Adrenal gland (tissue), 12 donors: ENCODE results near the gene FRK. TPM values are rescaled to one million over a fixed set of nuclear protein-coding genes. Genes with fewer than 3 reads are reported as not detected.

ENCODE experiments used
- DNase-seq, 7 donors: peaks; one replicate each; pipeline ENCODE4 v3.0.0-alpha.2; 2019 to 2020
- H3K27ac ChIP-seq, 5 donors: fragments of 200-600 bp; sonication (generic) in 4 of 5; 1 replicate in 3 of 5; 2 replicates in 2 of 5; pipeline versions ENCODE4 v1.5.1 to v1.8.0; 2016 to 2020; ENCODE audit warnings: mild to moderate bottlenecking in 1 of 5
- H3K27me3 ChIP-seq: fragments of 200-600 bp; 2 replicates; pipeline ENCODE4 v1.8.0; 2021
- H3K36me3 ChIP-seq, 2 donors: fragments of 200-600 bp; replicated peaks in 1 of 2; 1 replicate in 1 of 2; 2 replicates in 1 of 2; pipeline versions ENCODE4 v1.5.1 to v1.8.0; 2018 to 2022
- H3K4me1 ChIP-seq, 2 donors: fragments of 200-600 bp; replicated peaks in 1 of 2; 1 replicate in 1 of 2; 2 replicates in 1 of 2; pipeline versions ENCODE4 v1.5.1 to v1.8.0; 2018 to 2021
- H3K4me3 ChIP-seq, 4 donors: fragments of 200-600 bp; sonication (generic) in 3 of 4; one replicate each; pipeline ENCODE4 v1.5.1; 2016 to 2018
- H3K9me3 ChIP-seq, 3 donors: fragments of 200-600 bp; sonication (generic) in 1 of 3; replicated peaks in 1 of 3; 1 replicate in 2 of 3; 2 replicates in 1 of 3; pipeline versions ENCODE4 v1.5.1 to v1.8.0; 2016 to 2021
- POLR2A ChIP-seq, 2 donors: fragments of 450-650 bp; IDR thresholded peaks; one replicate each; pipeline ENCODE4 v1.6.1; 2017; ENCODE audit warnings: antibody characterized with exemption in 2 of 2, mild to moderate bottlenecking in 2 of 2, moderate library complexity in 1 of 2
- WGBS, 4 donors: extraction: QIAGEN DNeasy Blood & Tissue Kit in 2 of 4; methylation state at CpG; one replicate each; pipeline versions ENCODE4 v1.1.5 to v1.1.7; 2013 to 2017; 5-methylcytosine and 5-hydroxymethylcytosine counted together
- intact Hi-C, 2 donors: fragments of 100-400 bp; cut with DNase I; formaldehyde crosslinking; loops; one replicate each; pipeline versions ENCODE4 v1.14.1 to v1.15.0; 2022 to 2023
- polyA plus RNA-seq, 3 donors: library from polyadenylated mRNA; stranded (reverse); fragments of 200-250 nt in 2 of 3; fragments of 350-450 nt in 1 of 3; fragmentation: Illumina TruSeq in 1 of 3; extraction: RNeasy Lipid Tissue Mini Kit (QIAGEN cat#74804) in 1 of 3; gene quantifications; one replicate each; pipeline ENCODE4 v1.2.3, GENCODE V29; 2013 to 2014
- total RNA-seq, 9 donors: library from RNA; depleted of rRNA in 4 of 9; stranded (reverse); fragments of >200 nt in 4 of 9; fragments of 120-200 nt in 1 of 9; fragmentation: NEBNext Ultra II Directional in 1 of 9; extraction: Animal tissue kit (Norgen Biotek cat#: 25700) in 1 of 9; gene quantifications; one replicate each; pipeline versions ENCODE4 v1.1.0 to v1.2.4, GENCODE V29; 2013 to 2023
- TF ChIP-seq, protein P1 (sequence below), 6 experiments: fragments of 450-650 bp in 4 of 6; fragments of 200-600 bp in 2 of 6; sonication (generic) in 1 of 6; IDR thresholded peaks; 1 replicate in 5 of 6; 2 replicates in 1 of 6; pipeline versions ENCODE4 v1.5.1 to v1.8.0; 2016 to 2021; ENCODE audit warnings: antibody characterized with exemption in 6 of 6, mild to moderate bottlenecking in 2 of 6, moderate library complexity in 1 of 6
- donor health status: healthy with polysubstance abuse.
- donor health status: Bipolar disorder and iron deficiency.
- donor health status: DM: yes; HTN: yes; CAD: no.
- donor health status: DM: no; HTN: no; CAD: no.
- donor health status: DM: no; HTN: no; CAD: no.
- donor health status: DM: yes; HTN: yes; CAD: no.

Gene FRK
- total and polyA plus RNA-seq, 12 donors = 0.30 to 5.1 (median 2.5) TPM

DNA sequence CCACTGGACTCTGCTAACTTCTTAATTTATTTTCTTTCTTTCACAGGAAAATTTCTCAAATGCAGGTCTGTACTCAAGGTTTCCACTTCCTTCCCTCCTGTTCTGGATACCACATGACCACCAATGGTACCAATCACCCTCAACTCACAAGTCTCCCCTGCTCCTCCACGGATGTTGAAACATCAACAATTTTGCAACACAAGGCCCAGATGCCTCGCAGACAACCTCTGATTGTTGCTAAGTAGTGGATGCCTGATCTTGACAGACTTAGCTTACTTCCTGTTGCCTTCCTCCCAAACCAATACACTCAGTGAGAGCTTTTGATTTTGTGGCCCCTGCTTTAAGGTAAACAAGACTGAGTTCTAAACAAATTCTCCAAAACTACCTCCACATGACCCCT is 146.6 kb downstream of the FRK start:
- Histone ChIP-seq H3K27me3 (no peaks in the 10 kb centered on the region), H3K9me3 (no peaks in the 10 kb centered on the region), H3K36me3 (no peaks in the 10 kb centered on the region), H3K4me1 (no peaks in the 10 kb centered on the region), H3K27ac (no peak overlapping the region), H3K4me3 (no peak overlapping the region)
- DNase-seq = no peak
- 42 to 64% (median 52%) methylated on average over 2 of the region's 2 CpGs for WGBS, 4 donors
- TF ChIP-seq, protein P1, sequence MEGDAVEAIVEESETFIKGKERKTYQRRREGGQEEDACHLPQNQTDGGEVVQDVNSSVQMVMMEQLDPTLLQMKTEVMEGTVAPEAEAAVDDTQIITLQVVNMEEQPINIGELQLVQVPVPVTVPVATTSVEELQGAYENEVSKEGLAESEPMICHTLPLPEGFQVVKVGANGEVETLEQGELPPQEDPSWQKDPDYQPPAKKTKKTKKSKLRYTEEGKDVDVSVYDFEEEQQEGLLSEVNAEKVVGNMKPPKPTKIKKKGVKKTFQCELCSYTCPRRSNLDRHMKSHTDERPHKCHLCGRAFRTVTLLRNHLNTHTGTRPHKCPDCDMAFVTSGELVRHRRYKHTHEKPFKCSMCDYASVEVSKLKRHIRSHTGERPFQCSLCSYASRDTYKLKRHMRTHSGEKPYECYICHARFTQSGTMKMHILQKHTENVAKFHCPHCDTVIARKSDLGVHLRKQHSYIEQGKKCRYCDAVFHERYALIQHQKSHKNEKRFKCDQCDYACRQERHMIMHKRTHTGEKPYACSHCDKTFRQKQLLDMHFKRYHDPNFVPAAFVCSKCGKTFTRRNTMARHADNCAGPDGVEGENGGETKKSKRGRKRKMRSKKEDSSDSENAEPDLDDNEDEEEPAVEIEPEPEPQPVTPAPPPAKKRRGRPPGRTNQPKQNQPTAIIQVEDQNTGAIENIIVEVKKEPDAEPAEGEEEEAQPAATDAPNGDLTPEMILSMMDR (IDR thresholded peaks at IDR 0.05) = no peak
- no peak for TF ChIP-seq POLR2A (IDR thresholded peaks at IDR 0.05)
- intact Hi-C loops = no loop called here

DNA sequence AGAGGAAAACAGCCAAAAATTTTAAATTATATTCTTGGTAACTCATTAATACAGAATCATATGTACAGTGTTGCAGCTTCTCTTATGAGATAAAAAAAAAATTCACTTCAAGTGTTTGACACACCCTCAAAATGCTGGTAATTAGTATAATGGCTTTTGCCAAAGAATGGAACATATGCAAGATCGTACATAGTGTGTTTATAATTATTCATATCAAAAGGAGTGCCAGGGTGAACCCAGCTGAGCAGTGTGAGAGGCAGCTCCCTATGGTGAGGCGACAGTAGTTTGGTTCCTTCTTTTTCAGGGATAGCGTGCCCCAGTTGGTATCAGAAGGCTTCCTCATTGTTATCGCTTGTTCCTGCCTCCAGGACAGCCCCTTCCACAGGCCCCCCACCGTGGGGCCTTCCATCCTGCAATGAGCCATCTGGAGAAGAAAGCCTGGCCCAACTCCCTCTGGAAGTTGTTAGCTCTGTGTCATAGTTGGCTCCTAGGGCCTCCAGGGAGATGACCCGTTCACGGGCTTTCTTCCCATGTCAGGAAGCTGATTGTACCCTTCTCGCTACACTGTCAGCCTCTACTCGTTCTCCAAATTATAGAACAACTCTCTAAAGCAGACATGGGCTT is 150.7 kb downstream of the FRK start:
- no peaks in the 10 kb centered on the region for H3K36me3 ChIP-seq
- WGBS, 4 donors = 80 to 89% (median 84%) methylated on average over 9 of the region's 9 CpGs

DNA sequence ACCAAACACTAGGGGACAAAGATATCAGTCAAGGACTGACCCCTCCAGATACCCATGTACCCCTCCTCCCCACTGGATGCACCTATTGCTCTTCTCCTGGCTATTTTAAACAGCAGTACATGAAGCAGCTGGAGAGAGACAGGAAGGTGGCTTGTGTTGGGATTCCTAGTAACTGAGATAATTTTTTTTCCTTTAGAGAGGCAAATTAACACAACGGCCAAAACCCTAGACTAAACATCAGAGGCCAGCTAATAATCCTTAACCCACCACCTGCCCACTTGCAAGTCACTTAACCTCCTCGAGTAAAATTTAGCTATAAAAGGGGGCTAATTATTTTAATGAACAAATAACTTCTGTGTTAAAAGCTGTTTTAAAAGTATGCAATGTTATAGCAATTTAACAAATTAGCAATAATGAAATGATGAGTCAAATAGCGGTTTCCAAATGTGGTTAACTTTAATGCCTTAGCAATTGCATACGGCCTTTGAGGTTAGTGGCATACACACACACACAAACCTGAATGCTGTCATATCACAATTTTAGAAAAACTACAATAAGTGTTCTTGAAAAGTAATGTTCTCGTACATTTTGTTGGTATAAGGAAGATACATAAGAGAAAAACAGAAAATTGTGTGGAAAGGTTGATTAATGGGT is 151.7 kb downstream of the FRK start:
- no peaks in the 10 kb centered on the region for H3K36me3 ChIP-seq
- no peaks in the 10 kb centered on the region for H3K4me1 ChIP-seq
- TF ChIP-seq, protein P1 (IDR thresholded peaks at IDR 0.05) = no peak
- no peak overlapping the region for H3K27ac ChIP-seq
- WGBS, 4 donors = 70 to 81% (median 74%) methylated on average over 5 of the region's 5 CpGs
- H3K4me3 ChIP-seq = no peak overlapping the region
- intact Hi-C loops = no loop called here
- no peaks in the 10 kb centered on the region for H3K9me3 ChIP-seq
- DNase-seq = no peak
- no peaks in the 10 kb centered on the region for H3K27me3 ChIP-seq

More for the DNA sequence above, 150.7 kb downstream of the FRK start:
- TF ChIP-seq, protein P1 (IDR thresholded peaks at IDR 0.05) = no peak
- TF ChIP-seq POLR2A (IDR thresholded peaks at IDR 0.05) = no peak
- H3K4me3 ChIP-seq = no peak overlapping the region
- no peak overlapping the region for H3K27ac ChIP-seq
- H3K27me3 ChIP-seq = no peaks in the 10 kb centered on the region
- H3K9me3 ChIP-seq = no peaks in the 10 kb centered on the region
- H3K4me1 ChIP-seq = no peaks in the 10 kb centered on the region
- intact Hi-C loops = no loop called here
- no peak for DNase-seq

DNA sequence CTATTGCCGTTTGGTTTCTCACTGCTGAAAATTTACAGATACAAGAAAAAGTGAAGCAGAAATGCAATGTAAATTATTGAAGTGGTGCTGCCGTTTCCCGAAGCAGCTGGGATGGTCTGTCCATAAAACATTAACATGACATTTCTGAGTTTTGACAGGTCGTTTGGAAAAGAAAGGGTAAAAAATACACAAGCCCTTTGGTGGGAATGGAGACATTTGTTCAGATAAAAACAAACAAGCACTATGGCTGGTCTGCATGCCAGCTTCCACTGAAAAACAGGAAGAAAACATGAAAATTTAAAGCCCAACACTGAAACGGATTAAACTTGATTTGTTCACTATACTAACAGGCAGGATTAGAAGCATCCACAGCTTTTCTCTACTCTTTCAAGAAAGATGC is 155.2 kb downstream of the FRK start:
- Histone ChIP-seq H3K9me3 (no peaks in the 10 kb centered on the region), H3K36me3 (no peaks in the 10 kb centered on the region), H3K4me1 (no peaks in the 10 kb centered on the region), H3K27me3 (no peaks in the 10 kb centered on the region), H3K27ac (no peak overlapping the region), H3K4me3 (no peak overlapping the region)
- intact Hi-C loops = no loop called here
- WGBS, 4 donors = 48 to 69% (median 65%) methylated on average over 5 of the region's 5 CpGs
- TF ChIP-seq POLR2A (IDR thresholded peaks at IDR 0.05) = no peak
- TF ChIP-seq, protein P1 (IDR thresholded peaks at IDR 0.05) = no peak
- DNase-seq = no peak
